Neural cell (in vitro differentiated cells): ENCODE results near the gene ARFGAP1. TPM values are rescaled to one million over a fixed set of nuclear protein-coding genes. Genes with fewer than 3 reads are reported as not detected.

Experiments used
- H2AFZ ChIP-seq: fragments of 200-600, 300-800 bp; sonication (generic), shearing (Covaris generic); 2 replicates; pipeline ENCODE4 v1.6.0; 2014; ENCODE audit warnings: low read depth, mild to moderate bottlenecking, antibody characterized with exemption, low read length, moderate library complexity
- H3F3A ChIP-seq: fragments of 200-600 bp; shearing (Covaris generic); 2 replicates; pipeline ENCODE4 v1.6.1; 2016; ENCODE audit warnings: mild to moderate bottlenecking, moderate library complexity, mixed read lengths, antibody characterized with exemption, low read length; ENCODE audit not compliant: insufficient read depth, poor library complexity, severe bottlenecking
- H3K27ac ChIP-seq: fragments of 200-600, 300-800 bp; sonication (generic), shearing (Covaris generic); 2 replicates; pipeline ENCODE4 v1.5.1; 2014; ENCODE audit warnings: mild to moderate bottlenecking, low read length, moderate library complexity
- H3K27me3 ChIP-seq: fragments of 300-800, 200-600 bp; sonication (generic), shearing (Covaris generic); 2 replicates; pipeline ENCODE4 v1.6.0; 2014; ENCODE audit warnings: mild to moderate bottlenecking, low read depth, low read length, moderate library complexity; ENCODE audit not compliant: insufficient read depth
- H3K36me3 ChIP-seq: fragments of 300-800, 200-600 bp; sonication (generic), shearing (Covaris generic); 2 replicates; pipeline ENCODE4 v1.5.1; 2014; ENCODE audit warnings: mild to moderate bottlenecking, antibody characterized with exemption, low read length, moderate library complexity; ENCODE audit not compliant: insufficient read depth
- H3K4me2 ChIP-seq: fragments of 300-800, 200-600 bp; sonication (generic), shearing (Covaris generic); 2 replicates; pipeline ENCODE4 v1.6.0; 2014; ENCODE audit warnings: mild to moderate bottlenecking, low read length
- H3K4me3 ChIP-seq: fragments of 300-800, 200-600 bp; sonication (generic), shearing (Covaris generic); 2 replicates; pipeline ENCODE4 v1.5.1; 2014; ENCODE audit warnings: mild to moderate bottlenecking, low read length, moderate library complexity
- H3K79me2 ChIP-seq: fragments of 200-600 bp; shearing (Covaris generic); replicated peaks from 2 replicates; pipeline ENCODE4 v1.6.0; 2014; ENCODE audit warnings: mild to moderate bottlenecking, low read length, moderate library complexity; ENCODE audit not compliant: insufficient read depth
- H3K9ac ChIP-seq: fragments of 300-800, 200-600 bp; sonication (generic), shearing (Covaris generic); 2 replicates; pipeline ENCODE4 v1.6.1; 2016; ENCODE audit warnings: mild to moderate bottlenecking, low read length, mixed read lengths
- H3K9me2 ChIP-seq: fragments of 200-600 bp; shearing (Covaris generic); 2 replicates; pipeline ENCODE4 v1.6.1; 2016; ENCODE audit warnings: mild to moderate bottlenecking, low read length, mixed read lengths; ENCODE audit not compliant: insufficient read depth
- H3K9me3 ChIP-seq: fragments of 200-600, 300-800 bp; sonication (generic), shearing (Covaris generic); 2 replicates; pipeline ENCODE4 v1.6.1; 2016; ENCODE audit warnings: mild to moderate bottlenecking, mixed run types, low read length, moderate library complexity, mixed read lengths
- H4K20me1 ChIP-seq: fragments of 200-600 bp; shearing (Covaris generic); 2 replicates; pipeline ENCODE4 v1.6.1; 2016; ENCODE audit warnings: mild to moderate bottlenecking, mixed run types; ENCODE audit not compliant: insufficient read depth
- EP300 ChIP-seq: fragments of 450-650 bp; conservative IDR thresholded peaks from 2 replicates; pipeline ENCODE4 v1.6.1; 2014; ENCODE audit warnings: antibody characterized with exemption, mild to moderate bottlenecking, moderate library complexity; ENCODE audit not compliant: poor library complexity, severe bottlenecking
- EZH2 ChIP-seq: fragments of 200-600, 300-800 bp; shearing (Covaris generic), sonication (generic); IDR thresholded peaks from 2 replicates; pipeline ENCODE4 v1.6.1; 2014; ENCODE audit warnings: antibody characterized with exemption, low read length, borderline replicate concordance, mild to moderate bottlenecking; ENCODE audit not compliant: insufficient read depth, poor library complexity, severe bottlenecking
- MXI1 ChIP-seq: fragments of 450-650 bp; conservative IDR thresholded peaks from 2 replicates; pipeline ENCODE4 v1.6.1; 2014; ENCODE audit warnings: antibody characterized with exemption, mild to moderate bottlenecking; ENCODE audit not compliant: poor library complexity, severe bottlenecking
- POLR2AphosphoS5 ChIP-seq: IDR thresholded peaks from 2 replicates; pipeline ENCODE4 v1.6.1; 2012
- RAD21 ChIP-seq: fragments of 450-650 bp; conservative IDR thresholded peaks from 2 replicates; pipeline ENCODE4 v1.6.1; 2014; ENCODE audit warnings: antibody characterized with exemption, mild to moderate bottlenecking, moderate library complexity
- SMC3 ChIP-seq: fragments of 450-650 bp; conservative IDR thresholded peaks from 2 replicates; pipeline ENCODE4 v1.6.1; 2014; ENCODE audit warnings: antibody characterized with exemption, mild to moderate bottlenecking, moderate library complexity; ENCODE audit not compliant: poor library complexity
- TAF1 ChIP-seq: IDR thresholded peaks from 2 replicates; pipeline ENCODE4 v1.6.1; 2012; ENCODE audit warnings: low read depth
- polyA plus RNA-seq: library from polyadenylated mRNA; depleted of rRNA; stranded (reverse); fragments of >200 nt; gene quantifications from 2 replicates; pipeline ENCODE4 v1.2.3, GENCODE V29; 2014
- TF ChIP-seq, protein P1 (sequence below): IDR thresholded peaks from 2 replicates; pipeline ENCODE4 v1.6.1; 2012; ENCODE audit warnings: borderline replicate concordance
- TF ChIP-seq, protein P2 (sequence below): fragments of 450-650 bp; IDR thresholded peaks from 2 replicates; pipeline ENCODE4 v1.5.1; 2014; ENCODE audit warnings: antibody characterized with exemption, mild to moderate bottlenecking, moderate library complexity; ENCODE audit not compliant: poor library complexity, severe bottlenecking

ARFGAP1 gene
- polyA plus RNA-seq, 1 donor from 2014 or later = 70.2 TPM

DNA sequence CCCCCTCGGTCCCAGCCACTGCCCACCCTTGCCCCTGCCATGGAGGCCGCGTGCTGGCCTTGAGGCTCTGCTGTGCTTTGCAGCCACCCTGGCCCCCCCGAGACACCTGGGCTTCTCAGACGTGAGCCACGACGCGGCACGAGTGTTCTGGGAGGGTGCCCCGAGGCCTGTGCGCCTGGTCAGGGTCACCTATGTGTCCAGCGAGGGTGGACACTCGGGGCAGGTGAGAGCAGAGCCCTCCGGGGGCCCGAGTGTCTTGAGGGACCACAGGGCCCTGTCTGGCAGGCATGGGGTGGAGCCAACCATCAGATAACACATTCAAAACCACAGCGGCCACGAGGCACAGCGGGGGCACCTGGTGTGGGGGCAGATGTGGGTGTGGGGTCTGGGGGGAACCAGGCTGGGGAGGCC lies 39.2 kb downstream of the ARFGAP1 start:
- TF ChIP-seq, protein P1, sequence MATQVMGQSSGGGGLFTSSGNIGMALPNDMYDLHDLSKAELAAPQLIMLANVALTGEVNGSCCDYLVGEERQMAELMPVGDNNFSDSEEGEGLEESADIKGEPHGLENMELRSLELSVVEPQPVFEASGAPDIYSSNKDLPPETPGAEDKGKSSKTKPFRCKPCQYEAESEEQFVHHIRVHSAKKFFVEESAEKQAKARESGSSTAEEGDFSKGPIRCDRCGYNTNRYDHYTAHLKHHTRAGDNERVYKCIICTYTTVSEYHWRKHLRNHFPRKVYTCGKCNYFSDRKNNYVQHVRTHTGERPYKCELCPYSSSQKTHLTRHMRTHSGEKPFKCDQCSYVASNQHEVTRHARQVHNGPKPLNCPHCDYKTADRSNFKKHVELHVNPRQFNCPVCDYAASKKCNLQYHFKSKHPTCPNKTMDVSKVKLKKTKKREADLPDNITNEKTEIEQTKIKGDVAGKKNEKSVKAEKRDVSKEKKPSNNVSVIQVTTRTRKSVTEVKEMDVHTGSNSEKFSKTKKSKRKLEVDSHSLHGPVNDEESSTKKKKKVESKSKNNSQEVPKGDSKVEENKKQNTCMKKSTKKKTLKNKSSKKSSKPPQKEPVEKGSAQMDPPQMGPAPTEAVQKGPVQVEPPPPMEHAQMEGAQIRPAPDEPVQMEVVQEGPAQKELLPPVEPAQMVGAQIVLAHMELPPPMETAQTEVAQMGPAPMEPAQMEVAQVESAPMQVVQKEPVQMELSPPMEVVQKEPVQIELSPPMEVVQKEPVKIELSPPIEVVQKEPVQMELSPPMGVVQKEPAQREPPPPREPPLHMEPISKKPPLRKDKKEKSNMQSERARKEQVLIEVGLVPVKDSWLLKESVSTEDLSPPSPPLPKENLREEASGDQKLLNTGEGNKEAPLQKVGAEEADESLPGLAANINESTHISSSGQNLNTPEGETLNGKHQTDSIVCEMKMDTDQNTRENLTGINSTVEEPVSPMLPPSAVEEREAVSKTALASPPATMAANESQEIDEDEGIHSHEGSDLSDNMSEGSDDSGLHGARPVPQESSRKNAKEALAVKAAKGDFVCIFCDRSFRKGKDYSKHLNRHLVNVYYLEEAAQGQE = no peak
- TF ChIP-seq TAF1 (no peak), POLR2AphosphoS5 (no peak), MXI1 (no peak), SMC3 (no peak), RAD21 (no peak), EZH2 (no peak), EP300 (no peak)
- Histone ChIP-seq H3K4me3 (no peak overlapping the region), H3K36me3 (no peaks in the 10 kb centered on the region)

DNA sequence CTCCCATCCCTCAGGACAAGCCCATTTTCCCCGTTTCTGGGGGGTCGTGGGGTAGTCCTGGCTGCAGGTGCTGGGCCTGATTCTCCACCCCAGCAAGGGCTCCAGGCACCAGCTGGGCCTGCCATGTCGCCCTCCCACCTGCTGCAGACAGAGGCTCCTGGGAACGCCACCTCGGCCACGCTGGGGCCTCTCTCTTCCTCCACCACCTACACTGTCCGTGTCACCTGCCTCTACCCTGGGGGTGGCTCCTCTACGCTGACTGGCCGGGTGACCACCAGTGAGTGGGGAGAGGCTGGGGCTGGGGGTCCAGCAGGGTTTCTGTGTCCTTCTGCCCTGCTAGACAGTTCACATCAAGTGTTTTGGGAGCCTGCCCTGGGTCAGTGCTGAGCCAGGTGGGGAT lies 39.7 kb downstream of the ARFGAP1 start:
- H2AFZ ChIP-seq = no peak overlapping the region
- H3K79me2 ChIP-seq = no peaks in the 10 kb centered on the region
- H3K27ac ChIP-seq = no peak overlapping the region
- H3K9ac ChIP-seq = no peak overlapping the region
- no peaks in the 10 kb centered on the region for H3K9me3 ChIP-seq
- H3K4me2 ChIP-seq = no peak overlapping the region
- no peaks in the 10 kb centered on the region for H3F3A ChIP-seq
- H3K9me2 ChIP-seq = no peaks in the 10 kb centered on the region
- TF ChIP-seq, protein P2, sequence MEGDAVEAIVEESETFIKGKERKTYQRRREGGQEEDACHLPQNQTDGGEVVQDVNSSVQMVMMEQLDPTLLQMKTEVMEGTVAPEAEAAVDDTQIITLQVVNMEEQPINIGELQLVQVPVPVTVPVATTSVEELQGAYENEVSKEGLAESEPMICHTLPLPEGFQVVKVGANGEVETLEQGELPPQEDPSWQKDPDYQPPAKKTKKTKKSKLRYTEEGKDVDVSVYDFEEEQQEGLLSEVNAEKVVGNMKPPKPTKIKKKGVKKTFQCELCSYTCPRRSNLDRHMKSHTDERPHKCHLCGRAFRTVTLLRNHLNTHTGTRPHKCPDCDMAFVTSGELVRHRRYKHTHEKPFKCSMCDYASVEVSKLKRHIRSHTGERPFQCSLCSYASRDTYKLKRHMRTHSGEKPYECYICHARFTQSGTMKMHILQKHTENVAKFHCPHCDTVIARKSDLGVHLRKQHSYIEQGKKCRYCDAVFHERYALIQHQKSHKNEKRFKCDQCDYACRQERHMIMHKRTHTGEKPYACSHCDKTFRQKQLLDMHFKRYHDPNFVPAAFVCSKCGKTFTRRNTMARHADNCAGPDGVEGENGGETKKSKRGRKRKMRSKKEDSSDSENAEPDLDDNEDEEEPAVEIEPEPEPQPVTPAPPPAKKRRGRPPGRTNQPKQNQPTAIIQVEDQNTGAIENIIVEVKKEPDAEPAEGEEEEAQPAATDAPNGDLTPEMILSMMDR = no peak
- TF ChIP-seq EP300 (no peak), POLR2AphosphoS5 (no peak), SMC3 (no peak), TAF1 (no peak), RAD21 (no peak)
- H4K20me1 ChIP-seq = no peaks in the 10 kb centered on the region
- H3K27me3 ChIP-seq = no peaks in the 10 kb centered on the region
- no peaks in the 10 kb centered on the region for H3K36me3 ChIP-seq
- no peak overlapping the region for H3K4me3 ChIP-seq

More for the DNA sequence above, 39.2 kb downstream of the ARFGAP1 start:
- Histone ChIP-seq H3K9ac (no peak overlapping the region), H3K9me2 (no peaks in the 10 kb centered on the region), H3K27ac (no peak overlapping the region), H3K4me2 (no peak overlapping the region), H2AFZ (no peak overlapping the region), H3K27me3 (no peaks in the 10 kb centered on the region), H3F3A (no peaks in the 10 kb centered on the region), H3K79me2 (no peaks in the 10 kb centered on the region), H3K9me3 (no peaks in the 10 kb centered on the region), H4K20me1 (no peaks in the 10 kb centered on the region)
